ENCODE measurements around the gene RRBP1.
A peak's percentile ranks its signal among the peaks of the same experiment; 100 is the strongest.

Gene RRBP1

GRCh38 chr20:17579369-17580039, 102.5 kb downstream of the RRBP1 start:
- in situ Hi-C loops (cut with HindIII; ENCODE audit: low sequenced_read_pairs): no loop called here
- no peak overlapping the region for H3K4me3 ChIP-seq (ENCODE audit: low read depth, low read length)
- no peak for DNase-seq (ENCODE audit: low read depth)
- TF ChIP-seq CTCF (IDR thresholded peaks at IDR 0.05; ENCODE audit: low read depth, low read length, missing control alignments): no peak

- H3K4me3 ChIP-seq (ENCODE audit: low read depth, low read length): no peak overlapping the region
- TF ChIP-seq CTCF (IDR thresholded peaks at IDR 0.05; ENCODE audit: low read depth, low read length, missing control alignments): no peak
- DNase-seq (ENCODE audit: low read depth): no peak
- in situ Hi-C loops (cut with HindIII; ENCODE audit: low sequenced_read_pairs): no loop called here
Measured at GRCh38 chr20:17576215-17576614, 105.8 kb downstream of the RRBP1 start.

- no peak for TF ChIP-seq CTCF (IDR thresholded peaks at IDR 0.05; ENCODE audit: low read depth, low read length, missing control alignments)
- in situ Hi-C loops (cut with HindIII; ENCODE audit: low sequenced_read_pairs): no loop called here
- H3K4me3 ChIP-seq (ENCODE audit: low read depth, low read length): no peak overlapping the region
- DNase-seq (ENCODE audit: low read depth): no peak
Measured at GRCh38 chr20:17573463-17573862, 108.6 kb downstream of the RRBP1 start.

GRCh38 chr20:17572034-17572638, 109.9 kb downstream of the RRBP1 start:
- no peak for TF ChIP-seq CTCF (IDR thresholded peaks at IDR 0.05; ENCODE audit: low read depth, low read length, missing control alignments)
- no peak for DNase-seq (ENCODE audit: low read depth)
- peak overlapping the region; percentile 96 for H3K4me3 ChIP-seq (ENCODE audit: low read depth, low read length)
- in situ Hi-C loops (cut with HindIII; ENCODE audit: low sequenced_read_pairs): no loop called here

- in situ Hi-C loops (cut with HindIII; ENCODE audit: low sequenced_read_pairs): no loop called here
- peak overlapping the region; percentile 96 for H3K4me3 ChIP-seq (ENCODE audit: low read depth, low read length)
- DNase-seq (ENCODE audit: low read depth): no peak
- TF ChIP-seq CTCF (IDR thresholded peaks at IDR 0.05; ENCODE audit: low read depth, low read length, missing control alignments): no peak
Measured at GRCh38 chr20:17571153-17571527, 110.9 kb downstream of the RRBP1 start.

- TF ChIP-seq CTCF (IDR thresholded peaks at IDR 0.05; ENCODE audit: low read depth, low read length, missing control alignments): no peak
- DNase-seq (ENCODE audit: low read depth): no peak
Measured at GRCh38 chr20:17570347-17571152, 111.5 kb downstream of the RRBP1 start.

More at GRCh38 chr20:17570347-17571152, 111.5 kb downstream of the RRBP1 start:
- in situ Hi-C loops (cut with HindIII; ENCODE audit: low sequenced_read_pairs): no loop called here
- peak overlapping the region; percentile 96 for H3K4me3 ChIP-seq (ENCODE audit: low read depth, low read length)
